Neural cell (in vitro differentiated cells): ENCODE results near the gene STPG4. TPM values are rescaled to one million over a fixed set of nuclear protein-coding genes. Genes with fewer than 3 reads are reported as not detected.

Source experiments
- H2AFZ ChIP-seq: fragments of 200-600, 300-800 bp; sonication (generic), shearing (Covaris generic); 2 replicates; pipeline ENCODE4 v1.6.0; 2014; ENCODE audit warnings: low read depth, mild to moderate bottlenecking, antibody characterized with exemption, low read length, moderate library complexity
- H3F3A ChIP-seq: fragments of 200-600 bp; shearing (Covaris generic); 2 replicates; pipeline ENCODE4 v1.6.1; 2016; ENCODE audit warnings: mild to moderate bottlenecking, moderate library complexity, mixed read lengths, antibody characterized with exemption, low read length; ENCODE audit not compliant: insufficient read depth, poor library complexity, severe bottlenecking
- H3K27ac ChIP-seq: fragments of 200-600, 300-800 bp; sonication (generic), shearing (Covaris generic); 2 replicates; pipeline ENCODE4 v1.5.1; 2014; ENCODE audit warnings: mild to moderate bottlenecking, low read length, moderate library complexity
- H3K27me3 ChIP-seq: fragments of 300-800, 200-600 bp; sonication (generic), shearing (Covaris generic); 2 replicates; pipeline ENCODE4 v1.6.0; 2014; ENCODE audit warnings: mild to moderate bottlenecking, low read depth, low read length, moderate library complexity; ENCODE audit not compliant: insufficient read depth
- H3K36me3 ChIP-seq: fragments of 300-800, 200-600 bp; sonication (generic), shearing (Covaris generic); 2 replicates; pipeline ENCODE4 v1.5.1; 2014; ENCODE audit warnings: mild to moderate bottlenecking, antibody characterized with exemption, low read length, moderate library complexity; ENCODE audit not compliant: insufficient read depth
- H3K4me2 ChIP-seq: fragments of 300-800, 200-600 bp; sonication (generic), shearing (Covaris generic); 2 replicates; pipeline ENCODE4 v1.6.0; 2014; ENCODE audit warnings: mild to moderate bottlenecking, low read length
- H3K4me3 ChIP-seq: fragments of 300-800, 200-600 bp; sonication (generic), shearing (Covaris generic); 2 replicates; pipeline ENCODE4 v1.5.1; 2014; ENCODE audit warnings: mild to moderate bottlenecking, low read length, moderate library complexity
- H3K79me2 ChIP-seq: fragments of 200-600 bp; shearing (Covaris generic); replicated peaks from 2 replicates; pipeline ENCODE4 v1.6.0; 2014; ENCODE audit warnings: mild to moderate bottlenecking, low read length, moderate library complexity; ENCODE audit not compliant: insufficient read depth
- H3K9ac ChIP-seq: fragments of 300-800, 200-600 bp; sonication (generic), shearing (Covaris generic); 2 replicates; pipeline ENCODE4 v1.6.1; 2016; ENCODE audit warnings: mild to moderate bottlenecking, low read length, mixed read lengths
- H3K9me2 ChIP-seq: fragments of 200-600 bp; shearing (Covaris generic); 2 replicates; pipeline ENCODE4 v1.6.1; 2016; ENCODE audit warnings: mild to moderate bottlenecking, low read length, mixed read lengths; ENCODE audit not compliant: insufficient read depth
- H3K9me3 ChIP-seq: fragments of 200-600, 300-800 bp; sonication (generic), shearing (Covaris generic); 2 replicates; pipeline ENCODE4 v1.6.1; 2016; ENCODE audit warnings: mild to moderate bottlenecking, mixed run types, low read length, moderate library complexity, mixed read lengths
- H4K20me1 ChIP-seq: fragments of 200-600 bp; shearing (Covaris generic); 2 replicates; pipeline ENCODE4 v1.6.1; 2016; ENCODE audit warnings: mild to moderate bottlenecking, mixed run types; ENCODE audit not compliant: insufficient read depth
- CTCF ChIP-seq: fragments of 450-650 bp; IDR thresholded peaks from 2 replicates; pipeline ENCODE4 v1.5.1; 2014; ENCODE audit warnings: antibody characterized with exemption, mild to moderate bottlenecking, moderate library complexity; ENCODE audit not compliant: poor library complexity, severe bottlenecking
- EP300 ChIP-seq: fragments of 450-650 bp; conservative IDR thresholded peaks from 2 replicates; pipeline ENCODE4 v1.6.1; 2014; ENCODE audit warnings: antibody characterized with exemption, mild to moderate bottlenecking, moderate library complexity; ENCODE audit not compliant: poor library complexity, severe bottlenecking
- EZH2 ChIP-seq: fragments of 200-600, 300-800 bp; shearing (Covaris generic), sonication (generic); IDR thresholded peaks from 2 replicates; pipeline ENCODE4 v1.6.1; 2014; ENCODE audit warnings: antibody characterized with exemption, low read length, borderline replicate concordance, mild to moderate bottlenecking; ENCODE audit not compliant: insufficient read depth, poor library complexity, severe bottlenecking
- MXI1 ChIP-seq: fragments of 450-650 bp; conservative IDR thresholded peaks from 2 replicates; pipeline ENCODE4 v1.6.1; 2014; ENCODE audit warnings: antibody characterized with exemption, mild to moderate bottlenecking; ENCODE audit not compliant: poor library complexity, severe bottlenecking
- POLR2AphosphoS5 ChIP-seq: IDR thresholded peaks from 2 replicates; pipeline ENCODE4 v1.6.1; 2012
- RAD21 ChIP-seq: fragments of 450-650 bp; conservative IDR thresholded peaks from 2 replicates; pipeline ENCODE4 v1.6.1; 2014; ENCODE audit warnings: antibody characterized with exemption, mild to moderate bottlenecking, moderate library complexity
- REST ChIP-seq: IDR thresholded peaks from 2 replicates; pipeline ENCODE4 v1.6.1; 2012; ENCODE audit warnings: borderline replicate concordance
- SMC3 ChIP-seq: fragments of 450-650 bp; conservative IDR thresholded peaks from 2 replicates; pipeline ENCODE4 v1.6.1; 2014; ENCODE audit warnings: antibody characterized with exemption, mild to moderate bottlenecking, moderate library complexity; ENCODE audit not compliant: poor library complexity
- TAF1 ChIP-seq: IDR thresholded peaks from 2 replicates; pipeline ENCODE4 v1.6.1; 2012; ENCODE audit warnings: low read depth
- polyA plus RNA-seq: library from polyadenylated mRNA; depleted of rRNA; stranded (reverse); fragments of >200 nt; gene quantifications from 2 replicates; pipeline ENCODE4 v1.2.3, GENCODE V29; 2014

STPG4 gene
- polyA plus RNA-seq, 1 donor from 2014 or later: not detected

DNA sequence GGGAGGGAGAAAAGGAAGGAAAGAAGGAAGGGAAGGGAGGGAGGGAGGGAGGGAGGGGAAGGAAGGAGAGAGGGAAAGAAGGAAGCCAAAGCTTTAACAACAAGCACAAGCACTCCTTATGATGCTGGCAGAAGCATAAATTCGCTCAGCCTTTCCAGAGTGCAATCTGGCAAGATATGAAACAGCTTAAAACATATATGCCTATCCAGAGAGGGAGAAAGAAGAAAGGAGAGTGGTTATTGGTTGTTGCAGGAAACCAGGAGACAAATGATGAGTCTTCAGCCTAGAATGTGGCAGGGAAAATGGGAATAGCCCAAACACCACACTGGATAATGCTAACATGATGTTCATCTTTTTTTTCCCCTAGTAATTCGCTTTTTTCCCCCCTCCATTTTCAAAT lies 64.0 kb downstream of the STPG4 start:
- H3F3A ChIP-seq: no peaks in the 10 kb centered on the region
- H3K79me2 ChIP-seq: no peaks in the 10 kb centered on the region
- no peaks in the 10 kb centered on the region for H3K36me3 ChIP-seq
- no peak overlapping the region for H2AFZ ChIP-seq
- H3K9me2 ChIP-seq: no peaks in the 10 kb centered on the region
- no peaks in the 10 kb centered on the region for H3K9me3 ChIP-seq
- no peak overlapping the region for H3K9ac ChIP-seq
- no peak overlapping the region for H3K4me3 ChIP-seq
- H4K20me1 ChIP-seq: no peaks in the 10 kb centered on the region
- H3K27ac ChIP-seq: no peak overlapping the region
- TF ChIP-seq CTCF (no peak), SMC3 (no peak), TAF1 (no peak)
- H3K27me3 ChIP-seq: no peaks in the 10 kb centered on the region
- no peak overlapping the region for H3K4me2 ChIP-seq

DNA sequence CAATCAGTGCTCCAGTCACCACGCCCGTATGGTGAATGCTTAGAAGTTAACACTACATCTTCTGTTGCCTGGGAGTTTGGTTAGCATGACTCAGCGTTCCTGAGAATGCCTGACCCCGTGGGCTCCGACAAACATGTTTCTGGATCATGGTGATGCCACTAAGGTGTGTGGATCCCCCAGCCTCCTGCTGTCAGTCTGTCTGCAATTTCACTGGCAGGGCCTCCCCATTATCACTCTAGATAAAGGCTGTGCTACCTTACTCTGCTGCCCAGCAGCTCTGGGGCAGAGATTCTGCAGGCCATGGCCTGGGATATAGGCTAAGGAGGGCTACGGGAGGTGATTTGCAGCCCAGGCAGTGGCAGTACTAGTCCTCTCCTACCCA lies 66.0 kb downstream of the STPG4 start:
- no peaks in the 10 kb centered on the region for H3K36me3 ChIP-seq
- TF ChIP-seq EP300 (no peak), MXI1 (no peak), SMC3 (no peak), REST (no peak), TAF1 (no peak), RAD21 (no peak), EZH2 (no peak), CTCF (no peak), POLR2AphosphoS5 (no peak)
- H3K4me2 ChIP-seq: no peak overlapping the region
- no peaks in the 10 kb centered on the region for H3K79me2 ChIP-seq
- no peaks in the 10 kb centered on the region for H3K9me3 ChIP-seq
- H3F3A ChIP-seq: no peaks in the 10 kb centered on the region
- no peaks in the 10 kb centered on the region for H3K27me3 ChIP-seq
- no peak overlapping the region for H2AFZ ChIP-seq
- H3K9me2 ChIP-seq: no peaks in the 10 kb centered on the region
- no peak overlapping the region for H3K27ac ChIP-seq
- H4K20me1 ChIP-seq: no peaks in the 10 kb centered on the region
- no peak overlapping the region for H3K4me3 ChIP-seq
- no peak overlapping the region for H3K9ac ChIP-seq
